H9 (cell line): ENCODE data around the gene TMEM129. TPM values are rescaled to one million over a fixed set of nuclear protein-coding genes. Genes with fewer than 3 reads are reported as not detected.

Experiments used
- DNase-seq: peaks from one replicate; pipeline ENCODE4 v3.0.0-alpha.2; 2017
- H2AFZ ChIP-seq: one replicate; pipeline ENCODE4 v1.6.1; 2013; ENCODE audit warnings: mild to moderate bottlenecking, low read length, control low read depth, moderate library complexity
- H2AK5ac ChIP-seq: 2 replicates; pipeline ENCODE4 v1.6.1; 2013; ENCODE audit warnings: low read length, control low read depth, mixed read lengths; ENCODE audit not compliant: insufficient read length
- H2BK120ac ChIP-seq: one replicate; pipeline ENCODE4 v1.6.1; 2013; ENCODE audit warnings: low read depth, mild to moderate bottlenecking, low read length, control low read depth, inconsistent platforms; ENCODE audit not compliant: poor library complexity, severe bottlenecking
- H2BK12ac ChIP-seq: 2 replicates; pipeline ENCODE4 v1.6.1; 2013; ENCODE audit warnings: low read length, control low read depth, mixed read lengths, low read depth; ENCODE audit not compliant: insufficient read length
- H2BK15ac ChIP-seq: 2 replicates; pipeline ENCODE4 v1.6.1; 2013; ENCODE audit warnings: low read depth, low read length, control low read depth
- H2BK20ac ChIP-seq: one replicate; pipeline ENCODE4 v1.6.1; 2013; ENCODE audit warnings: low read depth, mild to moderate bottlenecking, low read length, control low read depth, inconsistent platforms; ENCODE audit not compliant: poor library complexity, severe bottlenecking
- H2BK5ac ChIP-seq: 2 replicates; pipeline ENCODE4 v1.6.1; 2013; ENCODE audit warnings: low read length, control low read depth, mixed read lengths; ENCODE audit not compliant: insufficient read length
- H3K14ac ChIP-seq: 2 replicates; pipeline ENCODE4 v1.6.1; 2013; ENCODE audit warnings: low read length, control low read depth; ENCODE audit not compliant: insufficient read depth
- H3K18ac ChIP-seq: 2 replicates; pipeline ENCODE4 v1.6.1; 2013; ENCODE audit warnings: low read depth, mild to moderate bottlenecking, mixed read lengths, low read length, control low read depth; ENCODE audit not compliant: insufficient read length
- H3K23ac ChIP-seq: 2 replicates; pipeline ENCODE4 v1.6.1; 2013; ENCODE audit warnings: low read length, control low read depth, mixed read lengths, low read depth; ENCODE audit not compliant: insufficient read length
- H3K23me2 ChIP-seq: 2 replicates; pipeline ENCODE4 v1.6.1; 2013; ENCODE audit warnings: low read depth, mild to moderate bottlenecking, mixed read lengths, low read length, control low read depth; ENCODE audit not compliant: insufficient read length, poor library complexity, severe bottlenecking
- H3K27ac ChIP-seq: 2 replicates; pipeline ENCODE4 v1.5.1; 2013; ENCODE audit warnings: low read length, control low read depth, mixed read lengths, low read depth; ENCODE audit not compliant: insufficient read length
- H3K27me3 ChIP-seq: 2 replicates; pipeline ENCODE4 v1.6.1; 2013; ENCODE audit warnings: low read length, control low read depth, inconsistent platforms; ENCODE audit not compliant: insufficient read depth
- H3K4ac ChIP-seq: 2 replicates; pipeline ENCODE4 v1.6.1; 2013; ENCODE audit warnings: low read depth, mild to moderate bottlenecking, control low read depth, inconsistent platforms, low read length, moderate library complexity
- H3K4me1 ChIP-seq: 2 replicates; pipeline ENCODE4 v1.6.1; 2013; ENCODE audit warnings: low read length, control low read depth, inconsistent platforms; ENCODE audit not compliant: insufficient read depth
- H3K4me2 ChIP-seq: 2 replicates; pipeline ENCODE4 v1.6.1; 2013; ENCODE audit warnings: low read length, control low read depth, mixed read lengths; ENCODE audit not compliant: insufficient read length, insufficient read depth
- H3K56ac ChIP-seq: 2 replicates; pipeline ENCODE4 v1.6.1; 2013; ENCODE audit warnings: low read depth, mild to moderate bottlenecking, mixed read lengths, low read length, control low read depth; ENCODE audit not compliant: insufficient read length
- H3K79me1 ChIP-seq: 2 replicates; pipeline ENCODE4 v1.6.1; 2013; ENCODE audit warnings: low read depth, mild to moderate bottlenecking, moderate library complexity, low read length, control low read depth, inconsistent platforms; ENCODE audit not compliant: insufficient read depth, poor library complexity, severe bottlenecking
- H3K79me2 ChIP-seq: 2 replicates; pipeline ENCODE4 v1.6.1; 2013; ENCODE audit warnings: low read length, control low read depth, inconsistent platforms; ENCODE audit not compliant: insufficient read depth
- H3K9ac ChIP-seq: 2 replicates; pipeline ENCODE4 v1.6.1; 2013; ENCODE audit warnings: low read length, control low read depth, mixed read lengths; ENCODE audit not compliant: insufficient read length; ENCODE audit errors: extremely low read depth
- H3K9me3 ChIP-seq: one replicate; pipeline ENCODE4 v1.6.1; 2013; ENCODE audit warnings: low read depth, low read length, inconsistent platforms; ENCODE audit not compliant: control insufficient read depth
- H3T11ph ChIP-seq: one replicate; pipeline ENCODE4 v1.6.1; 2013; ENCODE audit warnings: mild to moderate bottlenecking, low read length, control low read depth, inconsistent platforms
- H4K20me1 ChIP-seq: one replicate; pipeline ENCODE4 v1.6.1; 2013; ENCODE audit not compliant: control insufficient read depth, insufficient read length, insufficient read depth
- H4K5ac ChIP-seq: 2 replicates; pipeline ENCODE4 v1.6.1; 2013; ENCODE audit warnings: low read depth, mild to moderate bottlenecking, mixed read lengths, low read length, control low read depth; ENCODE audit not compliant: insufficient read length
- H4K8ac ChIP-seq: replicated peaks from 2 replicates; pipeline ENCODE4 v1.6.1; 2013; ENCODE audit warnings: low read length, control low read depth, mixed read lengths, low read depth; ENCODE audit not compliant: insufficient read length
- H4K91ac ChIP-seq: 2 replicates; pipeline ENCODE4 v1.6.1; 2013; ENCODE audit warnings: low read depth, mild to moderate bottlenecking, moderate library complexity, mixed read lengths, low read length, control low read depth; ENCODE audit not compliant: insufficient read length
- H3K27ac Mint-ChIP-seq, 3 experiments: 2 replicates in 2 of 3; 3 replicates in 1 of 3; pipeline ENCODE4 v1.8.0; 2020 to 2021; ENCODE audit warnings: mixed read lengths in 3 of 3, mild to moderate bottlenecking in 1 of 3, moderate library complexity in 1 of 3
- H3K27me3 Mint-ChIP-seq: 2 replicates; pipeline ENCODE4 v1.8.0; 2021; ENCODE audit warnings: low read depth, mild to moderate bottlenecking, moderate library complexity, mixed read lengths
- H3K36me3 Mint-ChIP-seq, 3 experiments: 2 replicates in 2 of 3; 3 replicates in 1 of 3; pipeline ENCODE4 v1.8.0; 2020 to 2021; ENCODE audit warnings: low read depth in 3 of 3, mixed read lengths in 3 of 3; ENCODE audit not compliant: insufficient read depth in 1 of 3
- H3K4me1 Mint-ChIP-seq, 2 experiments: 2 replicates each; pipeline ENCODE4 v1.8.0; 2020; ENCODE audit warnings: mixed read lengths in 2 of 2
- H3K4me3 Mint-ChIP-seq, 2 experiments: 2 replicates in 1 of 2; 3 replicates in 1 of 2; pipeline ENCODE4 v1.8.0; 2020 to 2021; ENCODE audit warnings: mild to moderate bottlenecking in 2 of 2, mixed read lengths in 2 of 2, moderate library complexity in 1 of 2
- H3K9me3 Mint-ChIP-seq, 2 experiments: 2 replicates in 1 of 2; 3 replicates in 1 of 2; pipeline ENCODE4 v1.8.0; 2020; ENCODE audit warnings: mild to moderate bottlenecking in 2 of 2, mixed read lengths in 2 of 2, moderate library complexity in 1 of 2
- CTCF ChIP-seq: fragments of 200-600 bp; sonication (generic); conservative IDR thresholded peaks from 3 replicates; pipeline ENCODE4 v1.8.0; 2021; ENCODE audit warnings: antibody characterized with exemption, mild to moderate bottlenecking
- WGBS: extraction: QIAGEN DNeasy Blood & Tissue Kit; methylation state at CpG from one replicate; pipeline ENCODE4 v1.1.7; 2013; ENCODE audit warnings: missing lambda C conversion rate, low lambda C conversion rate, mixed read lengths; ENCODE audit not compliant: insufficient read length; ENCODE audit errors: extremely low coverage; 5-methylcytosine and 5-hydroxymethylcytosine counted together
- total RNA-seq: library from RNA; stranded (reverse); gene quantifications from 2 replicates; pipeline ENCODE4 v1.2.1, GENCODE V29; 2021

TMEM129 gene
- total RNA-seq, 1 experiment from 2014 or later: 27.3 TPM

- WGBS: no CpG with 5 or more reads among the region's 14 CpGs
- no peaks in the 10 kb centered on the region for H3K27me3 Mint-ChIP-seq
- H3K27ac Mint-ChIP-seq: no peak overlapping the region
- Histone ChIP-seq H3K18ac (no peak overlapping the region), H3K79me1 (no peaks in the 10 kb centered on the region), H3K27me3 (no peaks in the 10 kb centered on the region), H3K79me2 (no peaks in the 10 kb centered on the region), H2AK5ac (no peak overlapping the region), H3K14ac (no peak overlapping the region), H4K91ac (no peak overlapping the region), H3K23ac (no peak overlapping the region), H2BK20ac (no peak overlapping the region), H2BK12ac (no peak overlapping the region), H2BK15ac (no peak overlapping the region), H3K56ac (no peak overlapping the region), H3K4me1 (no peaks in the 10 kb centered on the region), H4K8ac (no peak overlapping the region), H3K23me2 (no peaks in the 10 kb centered on the region), H2AFZ (no peak overlapping the region), H4K5ac (no peak overlapping the region), H3T11ph (no peak overlapping the region), H3K4ac (no peak overlapping the region), H2BK5ac (no peak overlapping the region), H3K27ac (no peak overlapping the region), H2BK120ac (no peak overlapping the region), H3K9me3 (no peaks in the 10 kb centered on the region), H3K9ac (no peak overlapping the region), H4K20me1 (no peaks in the 10 kb centered on the region), H3K4me2 (no peak overlapping the region)
- no peak for DNase-seq
- H3K36me3 Mint-ChIP-seq: peaks cover 0 to 8% (median 5%) of the 10 kb centered on the region in 3 experiments; a peak in 4 of 7 replicates
- no peaks in the 10 kb centered on the region for H3K9me3 Mint-ChIP-seq
- no peak overlapping the region for H3K4me3 Mint-ChIP-seq
- H3K4me1 Mint-ChIP-seq: peaks cover 0 to 10% of the 10 kb centered on the region in 2 experiments; a peak in 1 of 4 replicates
- no peak for TF ChIP-seq CTCF
Observed at GRCh38 chr4:1749826-1750225, 28.7 kb upstream of the TMEM129 start.
